Upper lobe of right lung (tissue), 1 donor: Measurements from ENCODE around the gene ADM2. TPM values are rescaled to one million over a fixed set of nuclear protein-coding genes. Genes with fewer than 3 reads are reported as not detected.

Source experiments
- ATAC-seq: fragments of 200-7000 bp; cut with Tn5 transposase; one replicate; pipeline ENCODE4 v1.9.1; 2020; ENCODE audit warnings: mild to moderate bottlenecking, moderate library complexity
- DNase-seq: peaks from one replicate; pipeline ENCODE4 v3.0.0-alpha.2; 2020
- H3K27ac ChIP-seq: fragments of 200-600 bp; one replicate; pipeline ENCODE4 v1.8.0; 2022
- H3K27me3 ChIP-seq: fragments of 200-600 bp; one replicate; pipeline ENCODE4 v1.8.0; 2022; ENCODE audit warnings: mild to moderate bottlenecking
- H3K36me3 ChIP-seq: fragments of 200-600 bp; one replicate; pipeline ENCODE4 v1.8.0; 2022
- H3K4me1 ChIP-seq: fragments of 200-600 bp; one replicate; pipeline ENCODE4 v1.8.0; 2022
- H3K4me3 ChIP-seq: fragments of 200-600 bp; one replicate; pipeline ENCODE4 v1.8.0; 2022; ENCODE audit warnings: mild to moderate bottlenecking
- H3K9me3 ChIP-seq: fragments of 200-600 bp; one replicate; pipeline ENCODE4 v1.8.0; 2022
- CTCF ChIP-seq: fragments of 200-600 bp; IDR thresholded peaks from one replicate; pipeline ENCODE4 v1.8.0; 2022; ENCODE audit warnings: antibody characterized with exemption
- intact Hi-C: fragments of 100-400 bp; cut with DNase I; formaldehyde crosslinking; loops from one replicate; pipeline ENCODE4 v1.11.0; 2022
- total RNA-seq: library from RNA; stranded (reverse); fragmentation: NEBNext Ultra II Directional; extraction: Animal tissue kit (Norgen Biotek cat#: 25700); gene quantifications from one replicate; pipeline ENCODE4 v1.2.1, GENCODE V29; 2021
- donor health status: DM: no; HTN: yes; CAD: no; lungs with severe emphysema.

Gene ADM2
- total RNA-seq, 1 donor from 2014 or later: 2.6 TPM

- H3K4me3 ChIP-seq: no peak overlapping the region
- no peaks in the 10 kb centered on the region for H3K9me3 ChIP-seq
- no peaks in the 10 kb centered on the region for H3K27me3 ChIP-seq
- no peak for TF ChIP-seq CTCF
- DNase-seq (no peak), ATAC-seq (no peak)
- peaks cover 29% of the 10 kb centered on the region for H3K36me3 ChIP-seq
- no peak overlapping the region for H3K27ac ChIP-seq
- intact Hi-C loops: loop anchor here (10.0 kb wide), 1 partner anchor 239 kb away; the partner anchor contains the start of gene MAPK12
- H3K4me1 ChIP-seq: peaks cover 10% of the 10 kb centered on the region
These were observed 22.3 kb downstream of the ADM2 start for GRCh38 chr22:50503475-50504145.

GRCh38 chr22:50504369-50505211 is 23.2 kb downstream of the ADM2 start:
- Histone ChIP-seq H3K9me3 (no peaks in the 10 kb centered on the region), H3K27me3 (no peaks in the 10 kb centered on the region), H3K27ac (no peak overlapping the region), H3K36me3 (peaks cover 29% of the 10 kb centered on the region), H3K4me1 (peaks cover 17% of the 10 kb centered on the region), H3K4me3 (no peak overlapping the region)
- DNase-seq: no peak
- ATAC-seq: no peak
- intact Hi-C loops: loop anchor here (10.0 kb wide), 1 partner anchor 240 kb away; the partner anchor contains the start of gene MAPK12
- TF ChIP-seq CTCF: no peak

- TF ChIP-seq CTCF: no peak
- H3K27me3 ChIP-seq: no peaks in the 10 kb centered on the region
- H3K36me3 ChIP-seq: peaks cover 29% of the 10 kb centered on the region
- peaks cover 17% of the 10 kb centered on the region for H3K4me1 ChIP-seq
- DNase-seq (no peak), ATAC-seq (no peak)
- no peak overlapping the region for H3K27ac ChIP-seq
- H3K4me3 ChIP-seq: no peak overlapping the region
- H3K9me3 ChIP-seq: no peaks in the 10 kb centered on the region
- intact Hi-C loops: loop anchor here (10.0 kb wide), 1 partner anchor 241 kb away; the partner anchor contains the start of gene MAPK12
These were observed 24.0 kb downstream of the ADM2 start for GRCh38 chr22:50505276-50505775.

- Histone ChIP-seq H3K4me3 (peak overlapping the region; percentile 91), H3K36me3 (peaks cover 29% of the 10 kb centered on the region), H3K27me3 (no peaks in the 10 kb centered on the region), H3K4me1 (peaks cover 17% of the 10 kb centered on the region), H3K9me3 (no peaks in the 10 kb centered on the region), H3K27ac (no peak overlapping the region)
- intact Hi-C loops: loop anchor here (10.0 kb wide), 1 partner anchor 241 kb away; the partner anchor contains the start of gene MAPK12
- ATAC-seq (no peak), DNase-seq (no peak)
- TF ChIP-seq CTCF: no peak
These were observed 24.6 kb downstream of the ADM2 start for GRCh38 chr22:50505776-50506610.
